B cell (primary cell): ENCODE results near the gene SEC24C.

Experiments used
- EZH2 ChIP-seq: IDR thresholded peaks from 2 replicates; pipeline ENCODE4 v1.6.1; 2012; ENCODE audit warnings: borderline replicate concordance, low read depth, mild to moderate bottlenecking, moderate library complexity, low read length; ENCODE audit not compliant: insufficient read depth, poor library complexity, severe bottlenecking
- TF ChIP-seq, protein P1 (sequence below): fragments of 200-600 bp; IDR thresholded peaks from one replicate; pipeline ENCODE4 v1.8.0; 2022; ENCODE audit warnings: antibody characterized with exemption, mild to moderate bottlenecking

DNA sequence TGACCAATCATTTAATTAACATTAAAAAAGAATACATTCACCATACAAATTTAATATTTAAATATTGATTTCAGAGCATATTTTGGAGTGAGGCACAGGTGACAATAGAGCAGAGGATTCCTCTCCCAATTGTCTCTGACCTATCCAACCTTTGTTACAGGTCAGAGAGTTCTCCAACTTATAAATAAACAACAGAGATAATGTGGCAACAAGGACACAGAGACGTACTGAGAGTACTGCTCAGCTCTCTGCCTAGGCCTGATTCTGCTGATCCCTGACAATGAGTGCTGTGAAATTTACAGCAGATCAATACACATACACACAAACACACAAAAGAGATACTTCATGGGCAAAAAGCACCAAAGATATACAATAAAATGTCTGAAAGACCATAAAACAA is 27.9 kb upstream of the SEC24C start:
- TF ChIP-seq, protein P1, sequence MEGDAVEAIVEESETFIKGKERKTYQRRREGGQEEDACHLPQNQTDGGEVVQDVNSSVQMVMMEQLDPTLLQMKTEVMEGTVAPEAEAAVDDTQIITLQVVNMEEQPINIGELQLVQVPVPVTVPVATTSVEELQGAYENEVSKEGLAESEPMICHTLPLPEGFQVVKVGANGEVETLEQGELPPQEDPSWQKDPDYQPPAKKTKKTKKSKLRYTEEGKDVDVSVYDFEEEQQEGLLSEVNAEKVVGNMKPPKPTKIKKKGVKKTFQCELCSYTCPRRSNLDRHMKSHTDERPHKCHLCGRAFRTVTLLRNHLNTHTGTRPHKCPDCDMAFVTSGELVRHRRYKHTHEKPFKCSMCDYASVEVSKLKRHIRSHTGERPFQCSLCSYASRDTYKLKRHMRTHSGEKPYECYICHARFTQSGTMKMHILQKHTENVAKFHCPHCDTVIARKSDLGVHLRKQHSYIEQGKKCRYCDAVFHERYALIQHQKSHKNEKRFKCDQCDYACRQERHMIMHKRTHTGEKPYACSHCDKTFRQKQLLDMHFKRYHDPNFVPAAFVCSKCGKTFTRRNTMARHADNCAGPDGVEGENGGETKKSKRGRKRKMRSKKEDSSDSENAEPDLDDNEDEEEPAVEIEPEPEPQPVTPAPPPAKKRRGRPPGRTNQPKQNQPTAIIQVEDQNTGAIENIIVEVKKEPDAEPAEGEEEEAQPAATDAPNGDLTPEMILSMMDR = no peak
- no peak for TF ChIP-seq EZH2
